ENCODE measurements around the gene ST7.

The ST7 gene

DNA sequence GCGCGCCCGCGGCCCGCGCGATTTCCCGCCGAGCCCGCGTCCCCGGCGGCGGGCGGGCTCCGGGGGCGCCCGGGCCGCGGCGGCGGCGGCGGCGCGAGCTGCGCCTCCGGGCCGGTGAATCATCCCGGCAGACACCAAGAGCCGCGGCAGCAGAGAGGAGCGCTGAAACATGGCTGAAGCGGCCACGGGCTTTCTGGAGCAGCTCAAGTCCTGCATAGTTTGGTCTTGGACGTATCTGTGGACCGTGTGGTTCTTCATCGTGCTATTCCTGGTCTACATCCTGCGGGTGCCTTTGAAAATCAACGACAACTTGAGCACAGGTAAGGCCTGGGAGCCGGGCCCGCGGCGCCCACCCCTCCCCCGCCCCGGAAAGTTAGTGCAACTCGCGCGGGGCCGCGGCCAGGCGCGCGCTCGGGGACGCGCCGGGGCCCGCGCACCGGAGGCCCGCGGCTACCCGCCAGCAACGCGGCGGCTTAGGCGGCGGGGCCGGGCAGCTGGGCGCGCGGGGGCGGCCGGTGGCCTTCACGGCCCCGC lies at the start of gene ST7:
TSS of gene ST7 (plus strand) at position 130 of the 534 bp plus-strand sequence. CDS start at position 170, 40 bp downstream.
- peak within 1 kb of the TSS; percentile 98 for H3K4me3 ChIP-seq (ENCODE audit: low read depth, low read length)
- TF ChIP-seq, protein P1, sequence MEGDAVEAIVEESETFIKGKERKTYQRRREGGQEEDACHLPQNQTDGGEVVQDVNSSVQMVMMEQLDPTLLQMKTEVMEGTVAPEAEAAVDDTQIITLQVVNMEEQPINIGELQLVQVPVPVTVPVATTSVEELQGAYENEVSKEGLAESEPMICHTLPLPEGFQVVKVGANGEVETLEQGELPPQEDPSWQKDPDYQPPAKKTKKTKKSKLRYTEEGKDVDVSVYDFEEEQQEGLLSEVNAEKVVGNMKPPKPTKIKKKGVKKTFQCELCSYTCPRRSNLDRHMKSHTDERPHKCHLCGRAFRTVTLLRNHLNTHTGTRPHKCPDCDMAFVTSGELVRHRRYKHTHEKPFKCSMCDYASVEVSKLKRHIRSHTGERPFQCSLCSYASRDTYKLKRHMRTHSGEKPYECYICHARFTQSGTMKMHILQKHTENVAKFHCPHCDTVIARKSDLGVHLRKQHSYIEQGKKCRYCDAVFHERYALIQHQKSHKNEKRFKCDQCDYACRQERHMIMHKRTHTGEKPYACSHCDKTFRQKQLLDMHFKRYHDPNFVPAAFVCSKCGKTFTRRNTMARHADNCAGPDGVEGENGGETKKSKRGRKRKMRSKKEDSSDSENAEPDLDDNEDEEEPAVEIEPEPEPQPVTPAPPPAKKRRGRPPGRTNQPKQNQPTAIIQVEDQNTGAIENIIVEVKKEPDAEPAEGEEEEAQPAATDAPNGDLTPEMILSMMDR (IDR thresholded peaks at IDR 0.05; ENCODE audit: borderline replicate concordance, insufficient read depth, low read depth, low read length) = no peak

- TF ChIP-seq, protein P1 (IDR thresholded peaks at IDR 0.05; ENCODE audit: borderline replicate concordance, insufficient read depth, low read depth, low read length) = no peak
- no peak overlapping the region for H3K4me3 ChIP-seq (ENCODE audit: low read depth, low read length)
These were observed 46.9 kb upstream of the ST7 start for GRCh38 chr7:116906391-116906790.

GRCh38 chr7:116910383-116910782 lies 42.9 kb upstream of the ST7 start:
- no peak overlapping the region for H3K4me3 ChIP-seq (ENCODE audit: low read depth, low read length)
- TF ChIP-seq, protein P1 (IDR thresholded peaks at IDR 0.05; ENCODE audit: borderline replicate concordance, insufficient read depth, low read depth, low read length) = no peak

DNA sequence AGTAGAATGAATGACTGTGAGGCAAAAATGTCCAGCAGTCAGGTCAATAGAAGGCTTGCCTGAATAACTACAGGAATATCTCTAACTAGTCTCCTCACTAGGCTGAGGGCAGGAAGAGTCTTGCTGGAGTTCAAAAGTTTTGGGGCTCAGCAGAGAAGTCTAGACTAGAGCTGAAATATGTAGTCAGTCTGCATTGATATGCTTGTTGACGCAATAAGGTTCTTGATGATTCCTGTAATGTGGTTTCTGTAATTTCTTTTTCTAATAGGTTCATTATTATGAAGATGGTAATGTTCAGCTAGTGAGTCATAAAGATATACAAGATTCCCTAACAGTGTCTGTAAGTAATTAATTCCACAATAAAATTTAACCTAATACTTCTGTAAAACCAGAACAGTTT lies 41.5 kb upstream of the ST7 start:
- H3K4me3 ChIP-seq (ENCODE audit: low read depth, low read length) = no peak overlapping the region
- TF ChIP-seq, protein P1 (IDR thresholded peaks at IDR 0.05; ENCODE audit: borderline replicate concordance, insufficient read depth, low read depth, low read length) = no peak

- no peak overlapping the region for H3K4me3 ChIP-seq (ENCODE audit: low read depth, low read length)
- TF ChIP-seq, protein P1 (IDR thresholded peaks at IDR 0.05; ENCODE audit: borderline replicate concordance, insufficient read depth, low read depth, low read length) = no peak
These were observed 40.9 kb upstream of the ST7 start for GRCh38 chr7:116912269-116912909.

DNA sequence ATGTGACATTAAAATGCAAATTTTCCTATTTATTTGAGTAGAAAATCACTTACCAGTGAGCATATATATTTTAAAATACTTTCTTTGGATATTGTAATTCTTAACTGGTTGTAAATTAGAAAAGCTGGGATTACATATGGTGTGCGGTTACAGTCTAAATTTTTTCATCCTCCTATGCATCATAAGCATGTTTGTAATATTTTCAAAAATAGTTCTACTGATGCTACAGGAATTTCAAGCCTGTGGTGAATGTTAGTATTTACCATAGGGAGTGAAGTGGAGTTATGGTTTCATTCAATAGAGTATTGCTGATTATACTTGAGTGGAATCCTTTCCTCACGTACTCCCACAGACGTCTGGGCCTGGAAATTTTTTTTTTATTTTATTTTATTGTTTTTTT lies 34.6 kb upstream of the ST7 start:
- TF ChIP-seq, protein P1 (IDR thresholded peaks at IDR 0.05; ENCODE audit: borderline replicate concordance, insufficient read depth, low read depth, low read length) = no peak
- H3K4me3 ChIP-seq (ENCODE audit: low read depth, low read length) = no peak overlapping the region

GRCh38 chr7:116920359-116920758 lies 32.9 kb upstream of the ST7 start:
- TF ChIP-seq, protein P1 (IDR thresholded peaks at IDR 0.05; ENCODE audit: borderline replicate concordance, insufficient read depth, low read depth, low read length) = no peak
- H3K4me3 ChIP-seq (ENCODE audit: low read depth, low read length) = no peak overlapping the region
